OCI-LY3 (cell line): ENCODE results near the gene MPZL1.

Source experiments
- EZH2phosphoT487 ChIP-seq: fragments of 200-600 bp; shearing (Covaris generic); IDR thresholded peaks from 2 replicates; pipeline ENCODE4 v1.6.1; 2018; ENCODE audit warnings: antibody characterized with exemption, mixed run types, low read depth
- TF ChIP-seq, protein P1 (sequence below): fragments of 200-600, 300-600 bp; sonication (generic); IDR thresholded peaks from 2 replicates; pipeline ENCODE4 v1.5.1; 2014; ENCODE audit warnings: antibody characterized with exemption, low read length, low read depth

DNA sequence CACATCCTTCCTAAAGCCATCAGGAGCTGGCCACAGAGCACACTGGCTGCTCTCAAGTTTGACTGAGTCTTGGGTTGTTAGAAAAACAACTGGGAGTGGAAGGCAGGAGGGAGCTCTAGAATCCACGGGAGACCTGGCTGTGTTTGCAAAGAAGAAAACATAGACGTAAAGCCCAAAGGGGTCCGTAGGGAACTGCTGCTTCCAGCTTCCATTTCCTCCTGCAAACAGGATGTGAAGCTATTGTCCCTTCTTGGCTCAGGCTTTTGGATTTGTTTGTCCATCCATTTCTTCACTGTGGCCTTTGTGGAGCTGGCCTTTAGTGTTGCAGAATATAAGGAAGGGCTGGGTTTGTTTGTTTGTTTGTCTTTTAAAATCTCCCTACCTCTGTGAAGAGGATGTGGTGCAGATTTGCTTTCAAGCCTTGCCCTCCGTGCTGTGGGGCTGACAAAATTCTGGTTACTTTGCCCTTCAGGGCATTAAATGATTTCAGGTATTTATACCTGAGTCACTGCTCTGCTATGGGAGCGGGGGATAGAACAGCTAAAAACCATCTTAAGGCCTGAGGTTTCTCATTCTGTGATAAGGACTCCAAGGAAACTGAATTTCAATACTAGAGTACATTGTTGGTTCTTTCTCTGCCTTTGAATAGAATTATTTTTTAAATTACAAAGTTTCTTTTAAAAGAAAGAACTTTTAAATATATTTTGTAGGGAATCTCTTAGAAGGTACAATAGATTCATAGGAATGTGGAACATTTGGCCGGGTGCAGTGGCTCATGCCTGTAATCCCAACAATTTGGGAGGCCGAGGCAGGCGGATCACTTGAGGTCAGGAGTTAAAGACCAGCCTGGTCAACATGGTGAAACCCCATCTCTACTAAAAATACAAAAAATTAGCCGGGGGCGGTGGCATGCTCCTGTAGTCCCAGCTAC, 74.3 kb downstream of the MPZL1 start:
- TF ChIP-seq, protein P1, sequence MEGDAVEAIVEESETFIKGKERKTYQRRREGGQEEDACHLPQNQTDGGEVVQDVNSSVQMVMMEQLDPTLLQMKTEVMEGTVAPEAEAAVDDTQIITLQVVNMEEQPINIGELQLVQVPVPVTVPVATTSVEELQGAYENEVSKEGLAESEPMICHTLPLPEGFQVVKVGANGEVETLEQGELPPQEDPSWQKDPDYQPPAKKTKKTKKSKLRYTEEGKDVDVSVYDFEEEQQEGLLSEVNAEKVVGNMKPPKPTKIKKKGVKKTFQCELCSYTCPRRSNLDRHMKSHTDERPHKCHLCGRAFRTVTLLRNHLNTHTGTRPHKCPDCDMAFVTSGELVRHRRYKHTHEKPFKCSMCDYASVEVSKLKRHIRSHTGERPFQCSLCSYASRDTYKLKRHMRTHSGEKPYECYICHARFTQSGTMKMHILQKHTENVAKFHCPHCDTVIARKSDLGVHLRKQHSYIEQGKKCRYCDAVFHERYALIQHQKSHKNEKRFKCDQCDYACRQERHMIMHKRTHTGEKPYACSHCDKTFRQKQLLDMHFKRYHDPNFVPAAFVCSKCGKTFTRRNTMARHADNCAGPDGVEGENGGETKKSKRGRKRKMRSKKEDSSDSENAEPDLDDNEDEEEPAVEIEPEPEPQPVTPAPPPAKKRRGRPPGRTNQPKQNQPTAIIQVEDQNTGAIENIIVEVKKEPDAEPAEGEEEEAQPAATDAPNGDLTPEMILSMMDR, result no peak
- TF ChIP-seq EZH2phosphoT487, result no peak
